Prostate gland (tissue), 1 donor: Measurements from ENCODE around the gene CELF3.

ENCODE experiments used
- POLR2A ChIP-seq: fragments of 450-650 bp; IDR thresholded peaks from one replicate; pipeline ENCODE4 v1.6.1; 2016; ENCODE audit warnings: antibody characterized with exemption, mild to moderate bottlenecking
- POLR2AphosphoS5 ChIP-seq: sonication (generic); formaldehyde crosslinking; IDR thresholded peaks from one replicate; pipeline ENCODE4 v1.6.1; 2017; ENCODE audit warnings: antibody characterized with exemption

- TF ChIP-seq POLR2AphosphoS5 (no peak), POLR2A (no peak)
Measured at GRCh38 chr1:151760597-151761385, 44.2 kb upstream of the CELF3 start.
